T-cell (primary cell): ENCODE data around the gene MYH9. TPM values are rescaled to one million over a fixed set of nuclear protein-coding genes. Genes with fewer than 3 reads are reported as not detected.

Experiments
- ATAC-seq, 4 experiments: fragments of 200-7000 bp in 3 of 4; fragments of 150-1000 bp in 1 of 4; cut with Tn5 transposase; replicated peaks in 1 of 4; 1 replicate in 3 of 4; 2 replicates in 1 of 4; pipeline ENCODE4 v1.10.0; 2021; ENCODE audit warnings: moderate library complexity in 3 of 4, mild to moderate bottlenecking in 2 of 4, moderate number of reproducible peaks in 1 of 4
- CTCF ChIA-PET, 2 donors: fragments of 300-600 bp; sonication (Branson Sonifier 250); formaldehyde crosslinking; loops; one replicate each; lab custom pipeline; 2022; ENCODE audit warnings: antibody characterized with exemption in 2 of 2; lab: Charles Lee
- POLR2A ChIA-PET, 2 donors: fragments of 300-600 bp; sonication (Branson Sonifier 250); formaldehyde crosslinking; loops; one replicate each; lab custom pipeline; 2022; ENCODE audit warnings: antibody characterized with exemption in 2 of 2; lab: Charles Lee
- DNase-seq, 35 experiments: peaks; one replicate each; pipeline versions ENCODE4 v3.0.0 to v3.0.0-alpha.2; 2013 to 2023
- H3K27ac ChIP-seq: one replicate; pipeline ENCODE4 v1.5.1; 2013; ENCODE audit warnings: low read length
- H3K27me3 ChIP-seq, 2 experiments: replicated peaks in 1 of 2; 1 replicate in 1 of 2; 2 replicates in 1 of 2; pipeline versions ENCODE4 v1.6.1 to v1.7.0; 2013; ENCODE audit warnings: low read length in 1 of 2, mixed read lengths in 1 of 2; ENCODE audit not compliant: control insufficient read depth in 2 of 2, insufficient read depth in 2 of 2; ENCODE audit errors: extremely low read depth in 1 of 2
- H3K36me3 ChIP-seq, 2 donors: 1 replicate in 1 of 2; 2 replicates in 1 of 2; pipeline versions ENCODE4 v1.6.1 to v1.7.0; 2013; ENCODE audit warnings: low read length in 1 of 2; ENCODE audit not compliant: control insufficient read depth in 2 of 2, insufficient read depth in 1 of 2; ENCODE audit errors: extremely low read depth in 1 of 2
- H3K4me1 ChIP-seq, 2 experiments: 1 replicate in 1 of 2; 2 replicates in 1 of 2; pipeline versions ENCODE4 v1.6.1 to v1.7.0; 2013; ENCODE audit warnings: low read length in 2 of 2, mixed read lengths in 1 of 2; ENCODE audit not compliant: insufficient read depth in 2 of 2, control insufficient read depth in 1 of 2; ENCODE audit errors: extremely low read depth in 1 of 2
- H3K4me3 ChIP-seq, 2 donors: 1 replicate in 1 of 2; 2 replicates in 1 of 2; pipeline versions ENCODE4 v1.5.1 to v1.7.0; 2013; ENCODE audit warnings: mild to moderate bottlenecking in 2 of 2, low read length in 1 of 2, moderate library complexity in 1 of 2; ENCODE audit not compliant: control insufficient read depth in 1 of 2; ENCODE audit errors: extremely low read depth in 1 of 2
- H3K9me3 ChIP-seq: 2 replicates; pipeline ENCODE4 v1.7.0; 2013
- H3K27ac Mint-ChIP-seq, 2 donors: one replicate each; pipeline ENCODE4 v1.8.0; 2020 to 2021; ENCODE audit warnings: mild to moderate bottlenecking in 2 of 2, mixed read lengths in 2 of 2
- H3K27me3 Mint-ChIP-seq, 2 donors: one replicate each; pipeline ENCODE4 v1.8.0; 2021 to 2022; ENCODE audit warnings: mixed read lengths in 2 of 2
- H3K36me3 Mint-ChIP-seq: one replicate; pipeline ENCODE4 v1.8.0; 2021; ENCODE audit warnings: mixed read lengths
- H3K4me1 Mint-ChIP-seq, 3 donors: one replicate each; pipeline ENCODE4 v1.8.0; 2020 to 2022; ENCODE audit warnings: mixed read lengths in 3 of 3, mild to moderate bottlenecking in 1 of 3
- H3K4me3 Mint-ChIP-seq, 3 donors: one replicate each; pipeline ENCODE4 v1.8.0; 2020 to 2022; ENCODE audit warnings: mild to moderate bottlenecking in 3 of 3, mixed read lengths in 3 of 3, moderate library complexity in 3 of 3
- H3K9me3 Mint-ChIP-seq, 3 donors: one replicate each; pipeline ENCODE4 v1.8.0; 2020 to 2022; ENCODE audit warnings: mixed read lengths in 3 of 3
- WGBS: methylation state at CpG from one replicate; pipeline ENCODE4 v1.1.5; 2013; ENCODE audit warnings: missing lambda C conversion rate; ENCODE audit not compliant: insufficient coverage; 5-methylcytosine and 5-hydroxymethylcytosine counted together
- total RNA-seq, 35 experiments: library from RNA in 6 of 35; stranded (reverse) in 6 of 35; fragments of 120-200 nt in 1 of 35; gene quantifications; one replicate each; pipeline versions ENCODE4 v1.2.1 to v1.2.4 and lab custom pipeline; 2013 to 2026

MYH9 gene
- total RNA-seq, 5 donors from 2014 or later (not counting 1 experiment from before 2014, with no cell fraction given) = 816 to 1,109 (median 896) TPM

DNA sequence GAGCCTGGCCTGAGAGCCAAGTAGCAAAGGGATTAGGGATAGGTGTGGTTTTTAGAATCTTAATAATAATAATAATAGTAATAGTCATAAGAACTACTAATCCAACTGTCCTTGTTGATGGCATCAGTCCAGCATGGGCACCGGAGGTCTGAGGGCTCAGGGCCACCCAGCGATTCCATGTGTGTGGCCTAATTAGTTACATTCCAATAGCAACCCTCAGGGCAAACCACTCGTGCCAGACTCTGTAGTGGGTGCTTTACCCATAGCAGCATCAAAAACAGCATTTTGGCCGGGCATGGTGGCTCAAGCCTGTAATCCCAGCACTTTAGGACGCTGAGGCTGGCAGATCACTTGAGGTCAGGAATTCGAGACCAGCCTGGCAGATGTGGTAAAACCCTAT, 19.0 kb upstream of the MYH9 start:
- Mint-ChIP-seq H3K9me3 (no peaks in the 10 kb centered on the region), H3K27ac (peak overlapping the region; percentile 91 to 97), H3K27me3 (no peaks in the 10 kb centered on the region), H3K4me1 (peaks cover 57 to 70% (median 59%) of the 10 kb centered on the region in 3 donors), H3K36me3 (no peaks in the 10 kb centered on the region), H3K4me3 (peak overlapping the region in 1 of 3 donors; percentile 54)
- Histone ChIP-seq H3K27me3 (no peaks in the 10 kb centered on the region), H3K9me3 (no peaks in the 10 kb centered on the region), H3K27ac (peak overlapping the region; percentile 64), H3K4me3 (no peak overlapping the region), H3K36me3 (no peaks in the 10 kb centered on the region), H3K4me1 (peaks cover 22 to 79% of the 10 kb centered on the region in 2 experiments)
- no peak for DNase-seq
- CTCF ChIA-PET = interaction anchor here in 1 of 2 donors (1.3 kb wide), 1 partner anchor 45 kb away, joined by 4 read pairs; no protein-coding TSS in a partner anchor
- no peak for ATAC-seq
- WGBS = 98% methylated on average over 6 of the region's 6 CpGs
- POLR2A ChIA-PET = no interaction called here

- Histone ChIP-seq H3K9me3 (no peaks in the 10 kb centered on the region), H3K4me3 (no peak overlapping the region), H3K27ac (peak overlapping the region; percentile 64), H3K27me3 (no peaks in the 10 kb centered on the region), H3K36me3 (no peaks in the 10 kb centered on the region), H3K4me1 (peaks cover 22 to 71% of the 10 kb centered on the region in 2 experiments)
- ChIA-PET CTCF (interaction anchor here in 1 of 2 donors (0.8 kb wide), 1 partner anchor 9 kb away, joined by 3 read pairs; no protein-coding TSS in a partner anchor), POLR2A (interaction anchor here in 1 of 2 donors (0.5 to 1.2 kb wide), 3 partner anchors 24 to 66 kb away, joined by 3 to 7 read pairs (median 5); no protein-coding TSS in a partner anchor)
- peak; percentile 53 to 78 (median 76) for ATAC-seq
- peaks cover 53 to 67% (median 57%) of the 10 kb centered on the region in 3 donors for H3K4me1 Mint-ChIP-seq
- H3K36me3 Mint-ChIP-seq = no peaks in the 10 kb centered on the region
- DNase-seq = peak; percentile 33 to 76 (median 51)
- H3K9me3 Mint-ChIP-seq = no peaks in the 10 kb centered on the region
- 0% methylated on average over 3 of the region's 9 CpGs for WGBS
- no peaks in the 10 kb centered on the region for H3K27me3 Mint-ChIP-seq
- H3K27ac Mint-ChIP-seq = peak overlapping the region; percentile 91 to 97
- peak overlapping the region; percentile 43 to 54 (median 46) for H3K4me3 Mint-ChIP-seq
Observed at GRCh38 chr22:36405671-36406538, 18.1 kb upstream of the MYH9 start.

GRCh38 chr22:36405221-36405661, 17.5 kb upstream of the MYH9 start:
- peak overlapping the region; percentile 91 to 97 for H3K27ac Mint-ChIP-seq
- peaks cover 47 to 61% (median 51%) of the 10 kb centered on the region in 3 donors for H3K4me1 Mint-ChIP-seq
- no peaks in the 10 kb centered on the region for H3K9me3 ChIP-seq
- no peaks in the 10 kb centered on the region for H3K36me3 Mint-ChIP-seq
- H3K27me3 ChIP-seq = no peaks in the 10 kb centered on the region
- H3K4me3 ChIP-seq = no peak overlapping the region
- CTCF ChIA-PET = interaction anchor here in 1 of 2 donors (0.7 to 1.1 kb wide), 2 partner anchors 20 to 224 kb away, joined by 3 to 4 read pairs; no protein-coding TSS in a partner anchor
- H3K27ac ChIP-seq = peak overlapping the region; percentile 64
- H3K4me3 Mint-ChIP-seq = peak overlapping the region; percentile 43 to 54 (median 46)
- no peaks in the 10 kb centered on the region for H3K36me3 ChIP-seq
- 33% methylated on average over 1 of the region's 6 CpGs for WGBS
- POLR2A ChIA-PET = interaction anchor here (0.5 to 1.2 kb wide), 4 partner anchors 31 to 76 kb away, joined by 3 to 7 read pairs (median 4); partner anchors contain the start of gene TXN2 (in 1 of the 2)
- ATAC-seq (peak; percentile 46 to 60 (median 56)), DNase-seq (peak in 12 of 35 experiments; percentile 10 to 55 (median 25))
- no peaks in the 10 kb centered on the region for H3K27me3 Mint-ChIP-seq
- no peaks in the 10 kb centered on the region for H3K9me3 Mint-ChIP-seq
- H3K4me1 ChIP-seq = peaks cover 19 to 64% of the 10 kb centered on the region in 2 experiments

DNA sequence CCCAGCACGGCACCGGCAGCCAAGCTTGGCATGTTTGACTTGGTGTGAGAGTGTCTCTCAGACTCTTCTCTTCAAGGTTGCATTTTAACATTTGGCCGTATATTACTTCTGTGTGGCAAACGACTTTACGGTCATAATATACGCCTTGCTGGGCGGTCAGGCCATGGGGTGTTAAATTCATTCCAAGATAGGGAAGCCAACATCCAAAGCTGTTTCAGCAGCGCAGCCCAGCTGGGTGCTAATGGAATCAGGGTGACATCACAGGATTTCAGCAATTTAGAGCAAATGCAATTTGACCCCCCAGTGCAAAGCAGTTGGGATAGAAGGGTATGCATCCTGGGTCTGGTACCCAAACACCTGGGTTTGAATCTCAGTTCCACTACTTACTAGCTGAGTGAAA, 16.7 kb upstream of the MYH9 start:
- peaks cover 20 to 62% of the 10 kb centered on the region in 2 experiments for H3K4me1 ChIP-seq
- no peaks in the 10 kb centered on the region for H3K36me3 ChIP-seq
- no peaks in the 10 kb centered on the region for H3K9me3 ChIP-seq
- Mint-ChIP-seq H3K36me3 (no peaks in the 10 kb centered on the region), H3K4me3 (peak overlapping the region in 1 of 3 donors; percentile 54), H3K27ac (peak overlapping the region; percentile 91 to 97), H3K27me3 (no peaks in the 10 kb centered on the region), H3K9me3 (no peaks in the 10 kb centered on the region), H3K4me1 (peaks cover 44 to 56% (median 46%) of the 10 kb centered on the region in 3 donors)
- peak overlapping the region; percentile 64 for H3K27ac ChIP-seq
- POLR2A ChIA-PET = interaction anchor here in 1 of 2 donors (0.6 kb wide), 1 partner anchor 50 kb away, joined by 3 read pairs; no protein-coding TSS in a partner anchor
- CTCF ChIA-PET = interaction anchor here in 1 of 2 donors (1.1 kb wide), 1 partner anchor 19 kb away, joined by 3 read pairs; no protein-coding TSS in a partner anchor
- no peak overlapping the region for H3K4me3 ChIP-seq
- no peaks in the 10 kb centered on the region for H3K27me3 ChIP-seq
- DNase-seq (no peak), ATAC-seq (no peak)
- WGBS = 85% methylated on average over 8 of the region's 8 CpGs

DNA sequence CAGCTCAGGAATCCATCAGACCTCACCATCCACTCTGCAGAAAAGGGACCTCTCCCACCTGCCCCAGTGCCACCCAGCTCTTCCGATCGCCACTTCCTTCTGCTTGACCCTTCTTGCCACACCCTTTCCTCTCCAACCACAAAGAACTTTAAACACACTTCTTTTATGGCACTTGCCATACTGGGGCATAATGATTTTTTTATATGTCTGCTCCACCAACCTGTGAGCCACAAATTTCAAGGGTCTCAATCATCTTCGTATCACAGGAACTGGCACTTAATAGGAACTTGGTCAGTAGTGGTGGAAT, 11.7 kb upstream of the MYH9 start:
- Mint-ChIP-seq H3K27me3 (no peaks in the 10 kb centered on the region), H3K4me1 (peaks cover 19 to 40% (median 33%) of the 10 kb centered on the region in 3 donors), H3K4me3 (peak overlapping the region in 1 of 3 donors; percentile 44), H3K9me3 (no peaks in the 10 kb centered on the region), H3K27ac (peak overlapping the region in 1 of 2 donors; percentile 54), H3K36me3 (no peaks in the 10 kb centered on the region)
- Histone ChIP-seq H3K36me3 (no peaks in the 10 kb centered on the region), H3K27me3 (no peaks in the 10 kb centered on the region), H3K27ac (no peak overlapping the region), H3K4me1 (peaks cover 5 to 22% of the 10 kb centered on the region in 2 experiments), H3K4me3 (no peak overlapping the region), H3K9me3 (no peaks in the 10 kb centered on the region)
- ATAC-seq (peak in 1 of 4 experiments; percentile 32), DNase-seq (no peak)
- ChIA-PET CTCF (no interaction called here), POLR2A (no interaction called here)
- WGBS = 5% methylated on average over 2 of the region's 3 CpGs
